GM12878 (cell line): ENCODE measurements around the gene NFATC2. TPM values are rescaled to one million over a fixed set of nuclear protein-coding genes. Genes with fewer than 3 reads are reported as not detected.
A peak's percentile ranks its signal among the peaks of the same experiment; 100 is the strongest.

Source experiments
- ATF2 ChIP-seq: IDR thresholded peaks from 2 replicates; pipeline ENCODE4 v1.6.1; 2012; ENCODE audit warnings: low read length, inconsistent platforms
- BCL11A ChIP-seq: IDR thresholded peaks from 2 replicates; pipeline ENCODE4 v1.6.1; 2011; ENCODE audit warnings: low read depth, low read length
- BHLHE40 ChIP-seq, 2 experiments: fragments of 450-650 bp in 1 of 2; IDR thresholded peaks; 2 replicates each; pipeline ENCODE4 v1.6.1; 2011 to 2017; ENCODE audit warnings: low read depth in 2 of 2, borderline replicate concordance in 1 of 2, improper control_type of control experiment in 1 of 2, low read length in 1 of 2, mild to moderate bottlenecking in 1 of 2
- BMI1 ChIP-seq: fragments of 450-650 bp; IDR thresholded peaks from 2 replicates; pipeline ENCODE4 v1.6.1; 2016; ENCODE audit warnings: mild to moderate bottlenecking, moderate library complexity, borderline replicate concordance
- CHD1 ChIP-seq: IDR thresholded peaks from 2 replicates; pipeline ENCODE4 v1.6.1; 2012; ENCODE audit warnings: low read depth, low read length, improper control_type of control experiment
- CTCF ChIP-seq, 3 experiments: IDR thresholded peaks in 2 of 3; conservative IDR thresholded peaks in 1 of 3; 2 replicates each; pipeline ENCODE4 v1.5.1; 2011; ENCODE audit warnings: low read depth in 3 of 3, low read length in 3 of 3, mild to moderate bottlenecking in 3 of 3, control low read depth in 2 of 3, moderate library complexity in 2 of 3, inconsistent platforms in 1 of 3, mixed read lengths in 1 of 3; ENCODE audit not compliant: control insufficient read depth in 2 of 3, insufficient read depth in 1 of 3; ENCODE audit errors: extremely low read depth in 1 of 3
- E2F4 ChIP-seq: IDR thresholded peaks from 2 replicates; pipeline ENCODE4 v1.6.1; 2012; ENCODE audit warnings: low read depth, low read length, improper control_type of control experiment
- EED ChIP-seq: sonication (generic); IDR thresholded peaks from 2 replicates; pipeline ENCODE4 v1.6.1; 2016; ENCODE audit warnings: antibody characterized with exemption, low read depth
- POLR2A ChIP-seq: IDR thresholded peaks from 2 replicates; pipeline ENCODE4 v1.6.1; 2011; ENCODE audit warnings: low read depth, mild to moderate bottlenecking, low read length
- RAD21 ChIP-seq: IDR thresholded peaks from 2 replicates; pipeline ENCODE4 v1.6.1; 2011; ENCODE audit warnings: mild to moderate bottlenecking, low read depth, low read length, moderate library complexity; ENCODE audit not compliant: insufficient read depth
- RAD51 ChIP-seq: fragments of 450-650 bp; IDR thresholded peaks from 2 replicates; pipeline ENCODE4 v1.6.1; 2016; ENCODE audit warnings: moderate library complexity, mild to moderate bottlenecking, inconsistent platforms
- RCOR1 ChIP-seq: conservative IDR thresholded peaks from 2 replicates; pipeline ENCODE4 v1.6.1; 2012; ENCODE audit warnings: low read depth, low read length, improper control_type of control experiment
- RUNX3 ChIP-seq: IDR thresholded peaks from 2 replicates; pipeline ENCODE4 v1.6.1; 2012; ENCODE audit warnings: low read length, inconsistent platforms
- SIN3A ChIP-seq: IDR thresholded peaks from 2 replicates; pipeline ENCODE4 v1.6.1; 2012; ENCODE audit warnings: low read depth, low read length, improper control_type of control experiment
- SMAD1 ChIP-seq: fragments of 450-650 bp; IDR thresholded peaks from 2 replicates; pipeline ENCODE4 v1.6.1; 2018; ENCODE audit warnings: mild to moderate bottlenecking, low read depth; ENCODE audit not compliant: partially characterized antibody
- SP1 ChIP-seq: IDR thresholded peaks from one replicate; pipeline ENCODE4 v1.6.1; 2011; ENCODE audit warnings: low read depth, low read length
- SPI1 ChIP-seq: IDR thresholded peaks from 2 replicates; pipeline ENCODE4 v1.6.1; 2011; ENCODE audit warnings: low read depth, mild to moderate bottlenecking, low read length, moderate library complexity, borderline replicate concordance; ENCODE audit not compliant: insufficient read depth
- SUZ12 ChIP-seq: fragments of 200-600 bp; sonication (generic); IDR thresholded peaks from one replicate; pipeline ENCODE4 v1.6.1; 2018; ENCODE audit warnings: antibody characterized with exemption, mild to moderate bottlenecking; ENCODE audit not compliant: unreplicated experiment
- TBL1XR1 ChIP-seq: IDR thresholded peaks from 2 replicates; pipeline ENCODE4 v1.6.1; 2012; ENCODE audit warnings: low read depth, low read length, improper control_type of control experiment
- ZNF207 ChIP-seq: fragments of 450-650 bp; IDR thresholded peaks from 2 replicates; pipeline ENCODE4 v1.6.1; 2014; ENCODE audit warnings: antibody characterized with exemption, mild to moderate bottlenecking, borderline replicate concordance
- ZNF217 ChIP-seq: fragments of 450-650 bp; IDR thresholded peaks from 2 replicates; pipeline ENCODE4 v1.6.1; 2017; ENCODE audit warnings: antibody characterized with exemption, mild to moderate bottlenecking
- ZNF274 ChIP-seq: IDR thresholded peaks from one replicate; pipeline ENCODE4 v1.8.0; 2011; ENCODE audit not compliant: insufficient read length, insufficient read depth
- polyA plus RNA-seq, 11 experiments: library from polyadenylated mRNA; depleted of rRNA in 4 of 11; unstranded in 6 of 11; stranded (reverse) in 5 of 11; fragments of >200 nt; fragmentation: Nextera tagmentation in 4 of 11; fragmentation: Illumina TruSeq in 1 of 11; extraction: Ambion mirVana in 4 of 11; extraction: Trizol in 1 of 11; gene quantifications; 1 replicate in 1 of 11; 2 replicates in 10 of 11; pipeline versions ENCODE4 v1.2.1 to v1.2.3, GENCODE V29; 2011 to 2016; ENCODE audit warnings: inconsistent platforms in 2 of 11, missing spikeins in 2 of 11, low read depth in 1 of 11
- total RNA-seq, 4 experiments: library from RNA; depleted of rRNA in 3 of 4; stranded (reverse); fragments of >200 nt in 3 of 4; fragmentation: Illumina TruSeq in 1 of 4; extraction: Trizol in 1 of 4; gene quantifications; 2 replicates each; pipeline versions ENCODE4 v1.2.1 to v1.2.3, GENCODE V29; 2013 to 2021

The NFATC2 gene
- total and polyA plus RNA-seq, 10 of the 15 experiments (the other 5 are each of a cell fraction or from before 2014, with no cell fraction given), result 3.3 to 20.0 (median 7.3) TPM

- TF ChIP-seq ATF2 (0 out of 2 replicates have a peak, but pooled peaks have one; percentile 23), CTCF (IDR thresholded peaks at IDR 0.05 in 2 of 3, conservative IDR thresholded peaks at IDR 0.05 in 1 of 3; ENCODE audit: control insufficient read depth in 2 of 3, extremely low read depth in 1 of 3, insufficient read depth in 1 of 3, low read depth in 3 of 3, low read length in 3 of 3) (no peak), RAD21 (no peak), BMI1 (no peak), EED (peak; percentile 44; the same call in 1 of the 2 replicates), RAD51 (0 out of 2 replicates have a peak, but pooled peaks have one; percentile 14), RUNX3 (0 out of 2 replicates have a peak, but pooled peaks have one; percentile 16), BCL11A (no peak), E2F4 (no peak), ZNF274 (no peak), BHLHE40 (IDR thresholded peaks at IDR 0.05; ENCODE audit: borderline replicate concordance in 1 of 2, low read depth in 2 of 2, low read length in 1 of 2) (peak in 1 of 2 experiments; percentile 44; a peak in 2 of 4 replicates), SMAD1 (no peak), RCOR1 (no peak), SP1 (no peak), SPI1 (peak; percentile 24; the same call in 1 of the 2 replicates), ZNF217 (no peak), SUZ12 (no peak), ZNF207 (no peak), CHD1 (no peak), POLR2A (peak; percentile 34), SIN3A (no peak), TBL1XR1 (no peak)
Observed at GRCh38 chr20:51525241-51526105, 17.0 kb downstream of the NFATC2 start (continued).
